Mesodermal cell (in vitro differentiated cells): ENCODE measurements around the gene PTTG2.
"Not testable (repeated sequence)": the region's sequence is repeated elsewhere in the genome, so short reads cannot be mapped to it uniquely, and the experiment has no call there.

Experiments
- H3K27ac ChIP-seq: 2 replicates; pipeline ENCODE4 v1.7.0; 2013; ENCODE audit warnings: mild to moderate bottlenecking, low read depth, low read length, moderate library complexity; ENCODE audit not compliant: severe bottlenecking
- H3K36me3 ChIP-seq: 2 replicates; pipeline ENCODE4 v1.7.1; 2013; ENCODE audit warnings: mild to moderate bottlenecking, low read length, moderate library complexity; ENCODE audit not compliant: control insufficient read depth, insufficient read depth
- H3K4me1 ChIP-seq: one replicate; pipeline ENCODE4 v1.7.1; 2013; ENCODE audit warnings: mild to moderate bottlenecking, low read length; ENCODE audit not compliant: insufficient read depth, control insufficient read depth, poor library complexity, severe bottlenecking
- H3K4me3 ChIP-seq: 2 replicates; pipeline ENCODE4 v1.7.0; 2013; ENCODE audit warnings: low read length, control low read depth, mild to moderate bottlenecking; ENCODE audit not compliant: insufficient read depth, poor library complexity, severe bottlenecking; ENCODE audit errors: extremely low read depth
- H3K9me3 ChIP-seq: 2 replicates; pipeline ENCODE4 v1.7.1; 2013; ENCODE audit warnings: mild to moderate bottlenecking, low read length, moderate library complexity; ENCODE audit not compliant: control insufficient read depth
- WGBS, 2 experiments: methylation state at CpG; one replicate each; pipeline ENCODE4 v1.1.5; 2013; ENCODE audit warnings: missing lambda C conversion rate in 2 of 2; ENCODE audit not compliant: insufficient coverage in 2 of 2; 5-methylcytosine and 5-hydroxymethylcytosine counted together

Gene PTTG2

GRCh38 chr4:37958932-37959331 lies 1.3 kb upstream of the PTTG2 start:
- Histone ChIP-seq H3K36me3 (no peaks in the 10 kb centered on the region), H3K9me3 (no peaks in the 10 kb centered on the region), H3K27ac (no peak overlapping the region), H3K4me1 (no peaks in the 10 kb centered on the region), H3K4me3 (no peak overlapping the region)
- 100% methylated on average over 2 of the region's 6 CpGs; no CpG with 5 or more reads in 1 of the 2 experiments for WGBS, 2 experiments

DNA sequence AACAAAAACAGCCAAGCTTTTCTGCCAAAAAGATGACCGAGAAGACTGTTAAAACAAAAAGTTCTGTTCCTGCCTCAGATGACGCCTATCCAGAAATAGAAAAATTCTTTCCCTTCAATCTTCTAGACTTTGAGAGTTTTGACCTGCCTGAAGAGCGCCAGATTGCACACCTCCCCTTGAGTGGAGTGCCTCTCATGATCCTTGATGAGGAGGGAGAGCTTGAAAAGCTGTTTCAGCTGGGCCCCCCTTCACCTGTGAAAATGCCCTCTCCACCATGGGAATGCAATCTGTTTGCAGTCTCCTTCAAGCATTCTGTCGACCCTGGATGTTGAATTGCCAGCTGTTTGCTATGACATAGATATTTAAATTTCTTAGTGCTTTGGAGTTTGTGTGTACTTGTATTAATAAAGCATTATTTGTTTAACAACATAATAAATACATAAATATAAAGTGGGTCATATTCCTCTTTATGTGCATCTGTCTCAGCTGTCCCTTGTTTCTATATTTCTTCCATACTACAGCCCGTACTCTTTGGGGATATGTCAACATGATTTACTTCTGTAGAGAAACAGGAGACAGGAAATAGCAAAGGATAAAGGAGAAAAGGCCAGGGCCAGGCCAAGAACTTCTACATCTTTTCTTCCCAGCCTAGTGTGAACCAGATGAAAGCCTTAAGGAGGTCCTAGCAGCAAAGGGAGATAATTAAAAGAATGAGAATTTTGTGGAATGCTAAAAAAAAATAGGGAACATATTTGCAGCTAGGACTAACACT lies 667 bp downstream of the PTTG2 start:
- WGBS, 2 experiments = 81 to 100% methylated on average over 2 of the region's 5 CpGs
- no peaks in the 10 kb centered on the region for H3K4me1 ChIP-seq
- H3K9me3 ChIP-seq = no peaks in the 10 kb centered on the region
- H3K4me3 ChIP-seq = no peak overlapping the region
- H3K27ac ChIP-seq = no peak overlapping the region
- no peaks in the 10 kb centered on the region for H3K36me3 ChIP-seq

GRCh38 chr4:37964734-37965457 lies 4.7 kb downstream of the PTTG2 start:
- WGBS, 2 experiments = 100% methylated on average over 1 to 2 of the region's 4 CpGs

DNA sequence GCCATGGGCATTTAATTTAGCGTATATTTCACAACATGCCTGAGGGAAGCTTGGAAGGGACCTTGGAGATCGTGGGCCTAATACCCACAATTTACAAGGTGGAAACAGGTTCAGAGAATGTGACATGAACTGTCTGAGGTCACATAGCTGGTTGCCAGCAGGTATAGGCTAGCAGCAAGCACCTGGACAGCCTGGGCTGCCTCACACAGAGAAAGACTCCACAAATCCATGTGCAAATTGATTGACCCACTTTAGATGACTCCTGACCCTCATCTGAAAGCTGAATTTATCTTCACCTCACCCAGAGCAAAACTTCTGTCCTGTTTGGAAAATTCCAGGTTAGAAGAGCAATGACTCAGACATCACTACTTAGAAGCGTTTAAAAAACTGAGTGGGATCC lies 5.8 kb downstream of the PTTG2 start:
- H3K27ac ChIP-seq = no peak overlapping the region
- 90 to 95% methylated on average over 2 to 3 of the region's 3 CpGs for WGBS, 2 experiments
- H3K36me3 ChIP-seq = no peaks in the 10 kb centered on the region
- H3K4me3 ChIP-seq = no peak overlapping the region
- H3K9me3 ChIP-seq = no peaks in the 10 kb centered on the region
- no peaks in the 10 kb centered on the region for H3K4me1 ChIP-seq

More at GRCh38 chr4:37964734-37965457, 4.7 kb downstream of the PTTG2 start:
- H3K9me3 ChIP-seq = no peaks in the 10 kb centered on the region
- H3K36me3 ChIP-seq = no peaks in the 10 kb centered on the region
- no peaks in the 10 kb centered on the region for H3K4me1 ChIP-seq
- H3K27ac ChIP-seq = no peak overlapping the region
- H3K4me3 ChIP-seq = no peak overlapping the region

DNA sequence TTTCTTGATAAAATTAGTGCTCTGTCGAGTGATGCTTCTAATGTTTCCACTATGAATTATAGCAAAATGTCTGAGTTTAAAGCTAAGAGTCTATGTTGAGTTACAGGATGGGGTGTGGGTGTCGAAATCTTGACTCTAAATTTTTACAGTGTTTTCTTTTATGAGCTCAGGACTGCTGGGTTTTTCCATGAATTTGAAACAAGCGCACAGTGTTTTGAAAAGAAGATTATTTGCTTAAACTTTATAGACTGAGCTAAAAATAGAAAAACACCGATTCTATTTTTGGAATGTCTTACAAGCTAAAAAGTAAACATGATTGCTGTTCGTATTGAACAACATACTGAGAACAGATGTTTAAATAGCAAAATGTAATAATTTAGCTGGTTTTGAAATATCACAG lies 7.5 kb downstream of the PTTG2 start:
- no peaks in the 10 kb centered on the region for H3K9me3 ChIP-seq
- WGBS, 2 experiments = 83 to 87% methylated on average over 1 to 4 of the region's 5 CpGs
- H3K36me3 ChIP-seq = no peaks in the 10 kb centered on the region
- H3K4me3 ChIP-seq = no peak overlapping the region
- no peak overlapping the region for H3K27ac ChIP-seq
- H3K4me1 ChIP-seq = no peaks in the 10 kb centered on the region

- no peak overlapping the region for H3K27ac ChIP-seq
- 94 to 97% methylated on average over 2 to 3 of the region's 3 CpGs for whole genome bisulfite sequencing, 2 experiments
- no peak overlapping the region for H3K4me3 ChIP-seq
- no peaks in the 10 kb centered on the region for H3K36me3 ChIP-seq
- H3K9me3 ChIP-seq = no peaks in the 10 kb centered on the region
- H3K4me1 ChIP-seq = no peaks in the 10 kb centered on the region
Measured at GRCh38 chr4:37968747-37969146, 8.5 kb downstream of the PTTG2 start.

GRCh38 chr4:37970702-37971101 lies 10.5 kb downstream of the PTTG2 start:
- Histone ChIP-seq H3K4me3 (no peak overlapping the region), H3K4me1 (no peaks in the 10 kb centered on the region)
- WGBS, 2 experiments = 83% methylated on average over 1 of the region's 1 CpG; no CpG with 5 or more reads in 1 of the 2 experiments

GRCh38 chr4:37971202-37971601 lies 11.0 kb downstream of the PTTG2 start:
- Histone ChIP-seq H3K27ac (no peak overlapping the region), H3K9me3 (no peaks in the 10 kb centered on the region)

More at GRCh38 chr4:37970702-37971101, 10.5 kb downstream of the PTTG2 start:
- H3K9me3 ChIP-seq = no peaks in the 10 kb centered on the region
- no peaks in the 10 kb centered on the region for H3K36me3 ChIP-seq
- no peak overlapping the region for H3K27ac ChIP-seq

DNA sequence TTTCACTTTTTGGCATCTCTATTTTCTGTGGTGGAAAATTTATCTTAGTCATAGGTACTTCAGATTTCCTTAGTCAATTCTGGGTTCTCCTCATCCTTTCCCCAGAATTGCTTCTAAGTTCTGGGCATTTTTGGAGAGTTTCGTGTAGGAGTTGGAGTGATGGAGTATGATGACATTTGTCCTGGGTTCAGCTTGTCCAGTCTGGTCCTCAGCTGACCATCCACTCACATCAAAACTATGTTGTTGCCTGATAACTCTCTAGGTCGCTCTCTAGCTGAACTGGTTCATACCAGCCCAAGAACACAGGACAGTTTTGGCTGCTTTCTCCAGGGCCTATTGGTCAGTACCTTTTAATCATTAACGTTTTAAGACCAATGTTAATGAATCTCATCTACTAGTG lies 13.2 kb downstream of the PTTG2 start:
- H3K4me3 ChIP-seq = no peak overlapping the region
- no peaks in the 10 kb centered on the region for H3K36me3 ChIP-seq
- H3K27ac ChIP-seq = no peak overlapping the region
- peaks cover 5% of the 10 kb centered on the region for H3K4me1 ChIP-seq
- no peaks in the 10 kb centered on the region for H3K9me3 ChIP-seq
- 84 to 90% methylated on average over 1 to 2 of the region's 3 CpGs for WGBS, 2 experiments

More at GRCh38 chr4:37971202-37971601, 11.0 kb downstream of the PTTG2 start:
- H3K4me3 ChIP-seq = no peak overlapping the region
- H3K4me1 ChIP-seq = no peaks in the 10 kb centered on the region
- 83 to 93% methylated on average over 2 to 3 of the region's 4 CpGs for WGBS, 2 experiments
- no peaks in the 10 kb centered on the region for H3K36me3 ChIP-seq

DNA sequence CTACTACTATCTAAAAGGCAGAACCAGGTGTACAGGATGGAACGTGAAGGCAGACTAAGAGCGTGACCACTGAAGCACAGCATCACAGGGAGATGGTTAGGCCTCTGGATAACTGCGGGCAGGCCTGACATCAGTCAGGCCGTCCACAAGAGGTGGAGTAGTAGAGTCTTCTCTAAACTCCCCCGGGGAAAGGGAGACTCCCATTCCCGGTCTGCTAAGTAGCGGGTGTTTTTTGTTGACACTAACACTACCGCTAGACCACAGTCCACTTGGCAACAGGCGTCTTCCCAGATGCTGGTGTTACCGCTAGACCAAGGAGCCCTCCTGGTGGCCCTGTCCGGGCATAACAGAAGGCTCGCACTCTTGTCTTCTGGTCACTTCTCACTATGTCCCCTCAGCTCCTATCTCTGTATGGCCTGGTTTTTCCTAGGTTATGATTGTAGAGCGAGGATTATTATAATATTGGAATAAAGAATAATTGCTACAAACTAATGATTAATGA lies 15.2 kb downstream of the PTTG2 start:
- not testable (repeated sequence) for H3K27ac ChIP-seq, H3K9me3 ChIP-seq, H3K36me3 ChIP-seq, H3K4me3 ChIP-seq, H3K4me1 ChIP-seq
- WGBS, 2 experiments = 83 to 84% methylated on average over 6 to 10 of the region's 13 CpGs
